HEK293T (cell line): ENCODE measurements around the gene FAM3D.

Experiments used
- ARNT ChIP-seq: fragments of 450-650 bp; IDR thresholded peaks from 2 replicates; pipeline ENCODE4 v1.6.1; 2017; ENCODE audit warnings: mild to moderate bottlenecking
- BHLHE40 ChIP-seq: fragments of 450-650 bp; IDR thresholded peaks from 2 replicates; pipeline ENCODE4 v1.6.1; 2016; ENCODE audit warnings: mild to moderate bottlenecking, moderate library complexity, borderline replicate concordance
- ELF4 ChIP-seq: fragments of 450-650 bp; IDR thresholded peaks from 2 replicates; pipeline ENCODE4 v1.6.1; 2017; ENCODE audit warnings: antibody characterized with exemption
- FOXA1 ChIP-seq: fragments of 450-650 bp; IDR thresholded peaks from 2 replicates; pipeline ENCODE4 v1.6.1; 2016; ENCODE audit warnings: mild to moderate bottlenecking
- FOXK2 ChIP-seq: fragments of 450-650 bp; IDR thresholded peaks from 2 replicates; pipeline ENCODE4 v1.6.1; 2016; ENCODE audit warnings: mild to moderate bottlenecking
- FOXM1 ChIP-seq: fragments of 450-650 bp; IDR thresholded peaks from 2 replicates; pipeline ENCODE4 v1.6.1; 2017; ENCODE audit warnings: mild to moderate bottlenecking, borderline replicate concordance
- NFRKB ChIP-seq: fragments of 450-650 bp; IDR thresholded peaks from 2 replicates; pipeline ENCODE4 v1.6.1; 2016; ENCODE audit warnings: mild to moderate bottlenecking, moderate library complexity
- SP1 ChIP-seq: fragments of 450-650 bp; IDR thresholded peaks from 2 replicates; pipeline ENCODE4 v1.6.1; 2017
- TF ChIP-seq, protein P1 (sequence below): fragments of 450-650 bp; IDR thresholded peaks from 2 replicates; pipeline ENCODE4 v1.6.1; 2016

GRCh38 chr3:58612830-58613229, 53.7 kb downstream of the FAM3D start:
- TF ChIP-seq SP1: no peak
- TF ChIP-seq FOXA1: no peak
- TF ChIP-seq, protein P1, sequence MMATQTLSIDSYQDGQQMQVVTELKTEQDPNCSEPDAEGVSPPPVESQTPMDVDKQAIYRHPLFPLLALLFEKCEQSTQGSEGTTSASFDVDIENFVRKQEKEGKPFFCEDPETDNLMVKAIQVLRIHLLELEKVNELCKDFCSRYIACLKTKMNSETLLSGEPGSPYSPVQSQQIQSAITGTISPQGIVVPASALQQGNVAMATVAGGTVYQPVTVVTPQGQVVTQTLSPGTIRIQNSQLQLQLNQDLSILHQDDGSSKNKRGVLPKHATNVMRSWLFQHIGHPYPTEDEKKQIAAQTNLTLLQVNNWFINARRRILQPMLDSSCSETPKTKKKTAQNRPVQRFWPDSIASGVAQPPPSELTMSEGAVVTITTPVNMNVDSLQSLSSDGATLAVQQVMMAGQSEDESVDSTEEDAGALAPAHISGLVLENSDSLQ: no peak
- no peak for TF ChIP-seq BHLHE40
- no peak for TF ChIP-seq FOXM1
- TF ChIP-seq ELF4: no peak
- no peak for TF ChIP-seq NFRKB
- no peak for TF ChIP-seq ARNT
- no peak for TF ChIP-seq FOXK2
